ENCODE data around the gene KAT2B. TPM values are rescaled to one million over a fixed set of nuclear protein-coding genes. Genes with fewer than 3 reads are reported as not detected.

The KAT2B gene
- total and polyA plus RNA-seq, 2 experiments from 2014 or later: 10.0 to 18.6 TPM

DNA sequence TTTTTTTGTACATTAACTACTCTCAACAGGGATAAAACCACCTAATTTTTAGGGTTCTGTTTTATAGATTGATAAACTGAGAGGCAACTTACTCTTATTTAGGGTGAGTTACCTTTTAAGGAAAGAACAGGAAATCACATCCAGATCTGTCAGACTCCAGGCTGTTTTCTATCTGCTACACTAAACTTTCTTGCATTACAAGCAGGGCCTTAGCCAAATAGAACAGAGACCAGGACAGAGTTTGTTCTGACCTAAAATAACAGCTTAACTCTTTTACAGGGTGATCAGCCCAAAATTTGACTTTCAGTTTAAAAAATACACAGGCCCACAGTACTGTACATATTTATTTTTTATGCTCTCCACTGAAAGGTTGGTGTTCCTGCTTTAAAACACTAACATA, 107.1 kb downstream of the KAT2B start:
- TF ChIP-seq, protein P1, sequence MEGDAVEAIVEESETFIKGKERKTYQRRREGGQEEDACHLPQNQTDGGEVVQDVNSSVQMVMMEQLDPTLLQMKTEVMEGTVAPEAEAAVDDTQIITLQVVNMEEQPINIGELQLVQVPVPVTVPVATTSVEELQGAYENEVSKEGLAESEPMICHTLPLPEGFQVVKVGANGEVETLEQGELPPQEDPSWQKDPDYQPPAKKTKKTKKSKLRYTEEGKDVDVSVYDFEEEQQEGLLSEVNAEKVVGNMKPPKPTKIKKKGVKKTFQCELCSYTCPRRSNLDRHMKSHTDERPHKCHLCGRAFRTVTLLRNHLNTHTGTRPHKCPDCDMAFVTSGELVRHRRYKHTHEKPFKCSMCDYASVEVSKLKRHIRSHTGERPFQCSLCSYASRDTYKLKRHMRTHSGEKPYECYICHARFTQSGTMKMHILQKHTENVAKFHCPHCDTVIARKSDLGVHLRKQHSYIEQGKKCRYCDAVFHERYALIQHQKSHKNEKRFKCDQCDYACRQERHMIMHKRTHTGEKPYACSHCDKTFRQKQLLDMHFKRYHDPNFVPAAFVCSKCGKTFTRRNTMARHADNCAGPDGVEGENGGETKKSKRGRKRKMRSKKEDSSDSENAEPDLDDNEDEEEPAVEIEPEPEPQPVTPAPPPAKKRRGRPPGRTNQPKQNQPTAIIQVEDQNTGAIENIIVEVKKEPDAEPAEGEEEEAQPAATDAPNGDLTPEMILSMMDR (IDR thresholded peaks at IDR 0.05; ENCODE audit: low read depth, low read length): no peak
- Histone ChIP-seq H3K27me3 (no peaks in the 10 kb centered on the region), H3K27ac (no peak overlapping the region), H3K9me3 (ENCODE audit: low read depth) (no peaks in the 10 kb centered on the region), H3K4me3 (no peak overlapping the region), H3K36me3 (peaks cover 4% of the 10 kb centered on the region), H3K4me1 (ENCODE audit: low read depth) (peaks cover 5% of the 10 kb centered on the region)
- DNase-seq (ENCODE audit: low read depth in 1 of 2, low spot score in 1 of 2): peak in 1 of 2 donors; percentile 15

GRCh38 chr3:20148466-20148865, 108.2 kb downstream of the KAT2B start:
- Histone ChIP-seq H3K4me1 (ENCODE audit: low read depth) (peaks cover 5% of the 10 kb centered on the region), H3K27me3 (no peaks in the 10 kb centered on the region), H3K27ac (no peak overlapping the region), H3K36me3 (peaks cover 6% of the 10 kb centered on the region), H3K4me3 (no peak overlapping the region), H3K9me3 (ENCODE audit: low read depth) (no peaks in the 10 kb centered on the region)
- TF ChIP-seq, protein P1 (IDR thresholded peaks at IDR 0.05; ENCODE audit: low read depth, low read length): no peak
- no peak for DNase-seq (ENCODE audit: low read depth in 1 of 2, low spot score in 1 of 2)

DNA sequence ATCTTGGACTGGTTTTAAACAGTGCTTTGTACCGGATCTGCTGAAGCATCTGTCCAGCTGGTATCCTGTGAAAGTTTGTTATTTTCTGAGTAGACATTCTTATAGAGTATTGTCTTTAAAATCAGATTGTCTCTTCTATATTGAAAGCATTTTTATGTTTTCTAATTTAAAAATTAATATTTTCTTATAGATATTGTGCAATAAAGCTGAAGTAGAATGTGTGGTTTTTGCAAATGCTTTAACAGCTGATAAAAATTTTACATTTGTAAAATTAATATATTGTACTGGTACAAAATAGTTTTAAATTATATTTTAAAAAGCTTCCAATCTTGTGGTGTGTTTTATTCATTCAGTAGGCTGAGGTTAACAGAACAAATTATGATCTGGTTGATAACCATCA, 113.8 kb downstream of the KAT2B start:
- Histone ChIP-seq H3K9me3 (ENCODE audit: low read depth) (no peaks in the 10 kb centered on the region), H3K27me3 (no peaks in the 10 kb centered on the region), H3K4me1 (ENCODE audit: low read depth) (no peaks in the 10 kb centered on the region), H3K36me3 (peaks cover 2% of the 10 kb centered on the region), H3K27ac (no peak overlapping the region), H3K4me3 (no peak overlapping the region)
- no peak for DNase-seq (ENCODE audit: low read depth in 1 of 2, low spot score in 1 of 2)
- TF ChIP-seq, protein P1 (IDR thresholded peaks at IDR 0.05; ENCODE audit: low read depth, low read length): no peak

GRCh38 chr3:20154928-20155327, 114.7 kb downstream of the KAT2B start:
- H3K4me1 ChIP-seq (ENCODE audit: low read depth): no peaks in the 10 kb centered on the region
- peaks cover 2% of the 10 kb centered on the region for H3K36me3 ChIP-seq
- no peak overlapping the region for H3K4me3 ChIP-seq
- no peaks in the 10 kb centered on the region for H3K27me3 ChIP-seq
- TF ChIP-seq, protein P1 (IDR thresholded peaks at IDR 0.05; ENCODE audit: low read depth, low read length): no peak
- H3K27ac ChIP-seq: no peak overlapping the region
- no peak for DNase-seq (ENCODE audit: low read depth in 1 of 2, low spot score in 1 of 2)
- no peaks in the 10 kb centered on the region for H3K9me3 ChIP-seq (ENCODE audit: low read depth)

DNA sequence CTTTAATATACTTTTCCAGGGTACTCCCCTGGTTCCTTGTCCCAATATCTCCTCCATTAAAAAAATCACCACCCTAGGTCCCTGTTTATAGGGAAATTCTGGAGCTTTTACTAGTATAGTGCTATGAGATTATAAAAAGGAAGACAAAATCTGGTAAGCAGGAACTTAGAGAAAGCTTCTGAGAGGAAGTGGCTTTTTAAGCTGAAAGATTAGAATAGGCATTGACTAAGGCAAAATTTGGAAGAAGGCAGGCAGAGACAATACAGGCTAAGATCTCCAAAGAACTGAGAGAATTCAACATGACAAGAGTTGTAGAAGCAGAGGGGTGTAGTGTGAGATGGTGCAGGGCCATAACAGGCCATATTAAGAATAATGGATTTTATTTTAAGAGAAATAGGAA, 120.0 kb downstream of the KAT2B start:
- no peaks in the 10 kb centered on the region for H3K27me3 ChIP-seq
- no peaks in the 10 kb centered on the region for H3K4me1 ChIP-seq (ENCODE audit: low read depth)
- TF ChIP-seq, protein P1 (IDR thresholded peaks at IDR 0.05; ENCODE audit: low read depth, low read length): no peak
- H3K36me3 ChIP-seq: no peaks in the 10 kb centered on the region
- no peak overlapping the region for H3K27ac ChIP-seq
- no peak for DNase-seq (ENCODE audit: low read depth in 1 of 2, low spot score in 1 of 2)
- H3K4me3 ChIP-seq: no peak overlapping the region
- no peaks in the 10 kb centered on the region for H3K9me3 ChIP-seq (ENCODE audit: low read depth)

DNA sequence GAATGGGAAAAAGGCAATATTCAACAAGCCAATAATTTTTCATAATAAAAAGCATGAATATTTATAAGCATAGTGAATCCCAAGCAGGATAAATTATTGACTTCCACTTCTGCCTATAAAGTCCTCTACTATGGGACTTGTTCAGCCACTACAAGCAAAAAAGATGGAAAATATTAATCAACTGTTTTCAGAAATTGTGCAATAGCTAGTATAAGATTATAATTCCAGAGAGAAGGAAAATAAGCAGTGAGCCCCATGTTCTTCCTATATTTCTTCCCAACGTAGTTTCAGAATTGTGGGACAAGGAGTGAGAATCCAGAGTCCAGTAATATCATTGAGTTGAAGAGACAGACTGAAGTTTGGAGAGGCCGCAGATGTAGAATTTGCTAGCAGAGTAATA, 121.5 kb downstream of the KAT2B start:
- Histone ChIP-seq H3K27ac (no peak overlapping the region), H3K9me3 (ENCODE audit: low read depth) (no peaks in the 10 kb centered on the region), H3K4me1 (ENCODE audit: low read depth) (no peaks in the 10 kb centered on the region), H3K27me3 (no peaks in the 10 kb centered on the region), H3K4me3 (no peak overlapping the region), H3K36me3 (no peaks in the 10 kb centered on the region)
- TF ChIP-seq, protein P1 (IDR thresholded peaks at IDR 0.05; ENCODE audit: low read depth, low read length): no peak
- DNase-seq (ENCODE audit: low read depth in 1 of 2, low spot score in 1 of 2): no peak
